Colon (tissue), 2 donors: ENCODE measurements around the gene STK26.
A peak's percentile ranks its signal among the peaks of the same experiment; 100 is the strongest.
"Not testable (repeated sequence)": the region's sequence is repeated elsewhere in the genome, so short reads cannot be mapped to it uniquely, and the experiment has no call there.

Experiments
- FAIRE-seq: peaks from 2 replicates; lab custom pipeline; 2012; peaks lifted over from hg19 to GRCh38; lab: Jason Lieb, UNC
- donor health status: control.
- donor health status: control.

STK26 gene

DNA sequence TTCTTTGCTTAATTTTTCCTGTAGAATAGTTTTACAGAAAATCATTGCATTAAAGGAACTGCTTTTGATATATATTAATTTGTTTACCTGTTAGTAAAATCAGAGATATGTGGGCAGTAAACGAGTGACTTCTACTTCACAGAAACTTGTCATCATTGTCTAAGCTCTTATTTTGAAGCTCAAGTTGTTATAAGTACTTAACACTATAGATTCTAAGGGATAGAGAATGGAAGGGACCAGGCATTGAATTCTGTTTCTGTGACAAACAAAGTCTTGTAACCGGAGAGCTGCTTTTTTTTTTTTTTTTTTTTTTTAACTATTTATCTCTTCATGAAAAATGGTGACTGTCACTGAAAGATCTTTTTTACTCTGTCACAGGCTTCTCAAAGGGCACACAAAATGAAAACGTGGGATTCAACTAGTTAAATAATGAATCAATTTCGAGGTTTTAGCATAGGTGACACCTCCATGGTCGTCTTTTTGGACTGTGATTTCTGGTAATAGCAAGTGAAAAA lies 14.4 kb downstream of the STK26 start:
- FAIRE-seq = no peak

GRCh38 chrX:132040066-132040465 lies 17.0 kb downstream of the STK26 start:
- no peak for FAIRE-seq

DNA sequence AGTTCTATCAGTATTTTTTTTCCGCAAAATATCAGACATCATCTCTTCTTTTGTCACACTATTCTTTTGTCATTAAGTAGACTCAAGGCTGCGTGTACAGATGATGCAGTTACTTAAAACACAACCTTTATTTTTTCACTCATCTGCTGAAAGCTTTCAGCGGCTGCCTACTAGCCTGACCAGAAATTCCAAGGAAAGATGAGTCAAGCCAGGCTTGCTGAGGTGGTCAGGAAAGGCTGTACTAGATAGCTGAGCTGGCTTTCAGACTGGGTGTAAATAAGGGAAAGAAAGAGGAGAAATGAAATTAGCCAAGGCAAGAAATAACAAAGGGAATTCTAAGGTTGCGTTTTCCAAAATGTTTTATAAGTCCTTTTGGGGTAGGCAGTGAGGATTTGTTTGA lies 17.9 kb downstream of the STK26 start:
- no peak for FAIRE-seq

- no peak for FAIRE-seq
These were observed 20.9 kb downstream of the STK26 start for GRCh38 chrX:132043977-132044376.

DNA sequence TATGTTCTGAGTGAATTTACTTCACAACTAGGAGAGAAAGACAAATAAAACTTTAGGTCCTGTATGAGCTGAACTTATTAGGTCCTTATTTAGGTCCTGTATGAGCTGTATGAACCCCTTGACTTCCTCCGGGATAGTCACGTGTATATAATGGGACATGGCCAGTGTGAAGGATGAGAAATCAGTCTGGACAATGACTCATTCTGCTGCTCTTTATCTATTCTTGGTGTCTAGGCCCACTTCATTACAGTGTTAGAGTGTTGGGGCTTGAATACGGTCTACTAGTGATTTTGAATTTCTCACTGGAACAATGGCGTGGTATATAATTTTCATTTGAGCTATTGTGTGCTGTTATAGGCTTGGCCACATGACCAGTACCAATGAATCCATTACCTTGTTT lies 21.9 kb downstream of the STK26 start:
- no peak for FAIRE-seq

DNA sequence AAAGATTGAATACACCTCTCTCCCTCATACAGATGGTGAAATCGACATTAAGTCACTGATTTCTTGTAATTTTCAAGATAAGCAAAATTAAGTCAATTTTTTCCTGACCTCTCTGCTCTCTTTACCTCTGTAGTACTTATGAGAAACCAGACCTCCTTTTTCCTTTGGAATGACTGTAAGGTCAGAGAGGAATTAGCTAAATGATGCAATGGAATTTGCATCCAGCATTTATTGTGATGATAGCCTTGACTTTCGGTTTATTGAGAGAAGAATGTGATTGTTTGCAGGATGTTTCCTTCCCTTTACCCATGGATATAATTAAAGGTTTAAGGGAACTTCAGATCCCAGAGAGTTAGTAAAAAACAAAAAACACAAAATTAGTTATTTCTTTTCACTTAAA lies 22.4 kb downstream of the STK26 start:
- no peak for FAIRE-seq

DNA sequence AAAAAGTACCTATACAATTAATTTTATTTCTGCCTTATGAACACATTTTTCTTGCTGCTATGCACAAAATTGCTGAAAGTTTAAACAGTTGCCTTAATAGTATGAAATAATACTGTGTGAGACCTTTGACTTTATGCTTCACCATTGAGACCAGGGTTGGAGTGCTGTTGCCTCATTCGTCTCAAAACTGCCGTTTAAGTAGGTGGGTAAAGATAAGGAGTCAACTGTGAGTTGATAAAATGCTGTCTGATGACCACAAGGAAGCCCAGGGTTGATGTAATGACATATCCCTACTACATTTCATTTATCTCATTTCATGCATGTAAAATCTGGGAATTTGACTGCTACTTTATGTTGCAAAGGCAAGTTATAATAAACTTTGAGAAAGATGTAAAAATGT lies 23.4 kb downstream of the STK26 start:
- no peak for FAIRE-seq

GRCh38 chrX:132051778-132052177 lies 28.7 kb downstream of the STK26 start:
- FAIRE-seq = not testable (repeated sequence)

DNA sequence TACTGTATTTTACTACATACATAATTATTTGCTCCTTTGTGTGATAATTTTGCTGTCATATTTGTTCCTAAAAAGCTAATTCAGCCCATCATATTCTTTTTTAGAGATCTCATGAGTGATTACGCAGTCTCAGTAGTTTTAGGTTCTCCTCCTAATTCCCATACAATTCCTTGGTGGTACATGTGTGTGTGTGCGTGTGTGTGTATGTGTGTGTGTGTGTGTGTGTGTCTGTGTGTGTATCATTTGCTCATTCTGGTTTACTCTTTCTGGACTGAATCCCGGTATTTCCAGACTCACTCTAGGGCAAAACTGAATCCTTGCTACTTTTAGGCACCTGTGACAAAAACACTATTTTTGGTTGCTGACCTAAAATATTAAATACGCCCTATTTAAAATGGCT lies 34.9 kb downstream of the STK26 start:
- FAIRE-seq = no peak

- FAIRE-seq = no peak
These were observed 35.9 kb downstream of the STK26 start for GRCh38 chrX:132058975-132059374.

DNA sequence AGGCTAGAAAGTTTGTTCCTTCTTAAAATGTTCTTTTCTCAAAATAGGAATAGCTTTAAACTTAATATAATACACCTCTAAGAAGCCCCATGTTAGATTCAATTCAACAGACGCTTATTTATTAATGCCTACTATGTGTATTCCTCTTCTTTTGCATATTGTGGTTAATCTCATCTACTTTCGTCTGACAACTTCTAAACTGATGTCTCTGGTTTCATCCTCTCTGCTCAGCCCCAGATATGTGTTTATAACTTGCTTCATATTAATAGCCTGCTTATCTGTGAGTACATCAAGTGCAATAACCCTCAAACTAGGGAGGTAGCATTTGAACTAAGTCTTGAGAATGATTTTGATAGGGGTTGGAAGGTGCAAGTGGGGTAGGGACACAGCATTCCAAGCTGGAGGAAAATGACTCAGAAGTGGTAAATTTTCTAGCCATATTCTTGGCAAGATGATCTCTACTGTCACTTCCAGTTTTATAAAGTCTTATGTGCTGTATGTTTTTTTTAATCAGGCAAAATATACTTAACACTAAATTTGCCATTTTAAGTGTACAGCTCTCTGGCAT lies 37.0 kb downstream of the STK26 start:
- peak; percentile 68 for FAIRE-seq

- FAIRE-seq = peak; percentile 31
These were observed 40.2 kb downstream of the STK26 start for GRCh38 chrX:132063334-132063733.

GRCh38 chrX:132063862-132064261 lies 40.8 kb downstream of the STK26 start:
- no peak for FAIRE-seq

- no peak for FAIRE-seq
These were observed 45.3 kb downstream of the STK26 start for GRCh38 chrX:132068405-132068804.

DNA sequence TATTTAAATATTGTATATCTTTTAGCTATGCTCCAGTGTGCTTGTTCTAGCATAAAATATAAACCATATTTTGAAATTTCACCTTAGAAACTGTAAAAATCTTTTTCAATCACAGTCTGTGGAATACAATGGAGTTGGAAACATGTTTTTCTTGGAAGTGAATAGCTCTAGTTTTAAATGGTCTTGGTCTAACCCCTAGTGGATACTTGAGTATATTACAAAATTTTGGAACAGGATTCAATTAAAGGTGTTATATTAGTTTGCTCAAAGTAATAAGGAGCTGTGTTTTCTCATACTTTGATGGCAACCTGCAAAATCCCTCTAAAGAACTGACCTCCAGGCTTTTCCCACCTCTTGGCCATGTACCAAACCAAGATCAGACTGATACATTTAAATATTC lies 48.2 kb downstream of the STK26 start:
- peak; percentile 28 for FAIRE-seq

DNA sequence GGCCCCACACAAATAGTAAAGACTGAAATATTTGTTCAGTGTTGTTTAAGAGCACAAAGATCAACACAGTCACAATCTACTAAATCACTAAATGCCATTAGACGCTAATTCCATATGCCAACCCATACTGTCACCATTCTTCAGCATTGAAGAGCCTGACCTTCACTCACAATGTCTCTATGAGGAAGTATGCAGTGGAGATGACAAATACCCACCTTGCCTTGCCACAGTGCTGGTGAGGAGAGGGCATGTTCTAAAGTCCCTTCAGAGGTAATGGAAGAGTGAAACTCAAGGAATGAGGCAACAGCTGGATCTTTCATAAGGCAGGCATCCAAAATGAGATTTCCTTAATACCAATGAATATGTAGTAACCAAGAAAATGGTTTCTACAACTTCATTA lies 54.3 kb downstream of the STK26 start:
- FAIRE-seq = no peak

- FAIRE-seq = no peak
These were observed 54.8 kb downstream of the STK26 start for GRCh38 chrX:132077912-132078311.

- FAIRE-seq = no peak
These were observed 62.7 kb downstream of the STK26 start for GRCh38 chrX:132085786-132086185.

DNA sequence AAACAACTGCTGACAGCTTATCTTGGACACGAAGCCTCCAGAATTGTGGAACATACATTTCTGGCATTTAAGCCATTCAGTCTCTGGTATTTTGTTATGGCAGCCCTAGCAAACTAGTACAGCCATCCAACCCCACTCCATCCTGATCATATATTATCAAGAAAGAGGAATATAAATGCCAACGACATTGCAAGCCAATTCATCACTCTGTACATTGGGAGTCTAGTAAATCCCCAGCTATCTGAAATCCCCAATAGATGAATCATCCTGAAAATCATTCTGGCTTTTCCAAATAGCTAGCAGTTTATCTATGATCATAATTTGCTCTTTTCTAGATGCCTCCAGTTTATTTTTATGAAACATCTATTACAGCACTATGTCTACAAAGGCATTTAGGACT lies 63.6 kb downstream of the STK26 start:
- no peak for FAIRE-seq

DNA sequence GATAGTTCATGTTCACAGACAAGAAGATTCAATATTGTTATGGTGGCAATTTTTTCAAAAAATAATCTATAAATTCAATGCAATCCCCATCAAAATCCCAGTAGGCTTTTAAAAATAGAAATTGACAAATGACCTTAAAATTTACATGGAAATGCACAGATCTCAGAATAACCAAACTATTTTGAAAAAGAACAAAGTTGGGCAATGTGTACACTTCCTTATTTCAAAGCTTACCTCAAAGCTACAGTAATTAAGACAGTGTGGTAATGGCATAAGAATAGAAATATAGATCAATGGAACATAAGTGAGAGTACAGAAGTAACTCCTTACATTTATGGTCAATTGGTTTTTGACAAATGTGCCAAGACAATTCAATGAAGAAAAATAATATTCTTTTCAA lies 65.8 kb downstream of the STK26 start:
- FAIRE-seq = no peak

DNA sequence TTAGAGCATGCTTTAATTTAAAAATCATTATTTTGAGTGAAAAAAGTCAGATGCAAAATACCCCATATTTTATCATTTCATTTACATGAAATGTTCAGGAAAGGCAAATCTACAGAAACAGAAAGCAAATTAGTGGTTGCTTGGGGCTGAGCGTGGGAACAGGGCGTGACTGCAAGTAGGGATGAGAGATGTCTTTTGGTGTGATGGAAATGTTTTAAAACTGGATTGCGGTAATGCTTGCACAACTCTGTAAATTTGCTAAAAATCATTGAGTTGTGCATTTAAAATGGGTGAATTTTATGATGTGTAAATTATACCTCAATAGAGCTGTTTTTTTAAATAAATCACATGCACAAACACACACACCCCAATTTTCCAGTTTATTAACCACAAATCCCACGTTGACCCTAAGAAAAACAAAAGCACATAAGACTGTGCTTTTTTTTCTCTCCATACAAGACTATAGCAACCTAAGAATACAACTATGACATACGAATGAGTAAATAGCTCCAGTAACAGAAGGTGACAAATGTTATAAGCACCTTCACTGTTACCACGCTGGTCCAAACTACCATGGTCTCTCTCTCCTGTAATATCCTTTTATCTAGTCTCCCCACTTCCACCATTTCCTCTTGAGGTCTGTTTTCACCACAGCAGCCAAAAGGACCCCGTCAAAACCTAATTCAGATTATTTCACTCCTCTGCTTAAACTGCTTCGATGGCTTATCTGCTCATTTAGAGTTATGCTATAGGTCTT lies 67.5 kb downstream of the STK26 start:
- no peak for FAIRE-seq

- FAIRE-seq = no peak
These were observed 69.5 kb downstream of the STK26 start for GRCh38 chrX:132092439-132093065.

- FAIRE-seq = no peak
These were observed 70.2 kb downstream of the STK26 start for GRCh38 chrX:132093239-132093860.
